Activated gamma-delta T cell treated with Interleukin-2 at 50 U/mL for 16 hours (primary cell): ENCODE data around the gene SMIM33.
A peak's percentile ranks its signal among the peaks of the same experiment; 100 is the strongest.
"Not testable (repeated sequence)": the region's sequence is repeated elsewhere in the genome, so short reads cannot be mapped to it uniquely, and the experiment has no call there.

Source experiments
- DNase-seq: peaks from one replicate; pipeline ENCODE4 v3.0.0-alpha.2; 2020

The SMIM33 gene

GRCh38 chr5:139486201-139486600 is 15.4 kb downstream of the SMIM33 start:
- DNase-seq: no peak

- DNase-seq: no peak
Measured at GRCh38 chr5:139488260-139488659, 17.5 kb downstream of the SMIM33 start.

GRCh38 chr5:139492700-139493192 is 21.9 kb downstream of the SMIM33 start:
- no peak for DNase-seq

- no peak for DNase-seq
Measured at GRCh38 chr5:139494256-139494655, 23.5 kb downstream of the SMIM33 start.

GRCh38 chr5:139494832-139495231 is 24.0 kb downstream of the SMIM33 start:
- DNase-seq: no peak

- DNase-seq: no peak
Measured at GRCh38 chr5:139495638-139496435, 25.0 kb downstream of the SMIM33 start.

- DNase-seq: no peak
Measured at GRCh38 chr5:139501381-139501780, 30.6 kb downstream of the SMIM33 start.

- DNase-seq: not testable (repeated sequence)
Measured at GRCh38 chr5:139503036-139503817, 32.4 kb downstream of the SMIM33 start.

GRCh38 chr5:139503879-139504278 is 33.1 kb downstream of the SMIM33 start:
- DNase-seq: not testable (repeated sequence)

- not testable (repeated sequence) for DNase-seq
Measured at GRCh38 chr5:139504722-139505121, 33.9 kb downstream of the SMIM33 start.

- DNase-seq: no peak
Measured at GRCh38 chr5:139512786-139513390, 42.1 kb downstream of the SMIM33 start.

GRCh38 chr5:139513434-139513833 is 42.6 kb downstream of the SMIM33 start:
- DNase-seq: peak; percentile 77

- no peak for DNase-seq
Measured at GRCh38 chr5:139513852-139514485, 43.2 kb downstream of the SMIM33 start.

GRCh38 chr5:139514486-139514856 is 43.7 kb downstream of the SMIM33 start:
- DNase-seq: no peak

GRCh38 chr5:139517683-139518564 is 47.1 kb downstream of the SMIM33 start:
- DNase-seq: peak; percentile 88
